GM12878 (cell line): ENCODE measurements around the gene CRYGN. TPM values are rescaled to one million over a fixed set of nuclear protein-coding genes. Genes with fewer than 3 reads are reported as not detected.

Experiments
- ATAC-seq: fragments of 200-7000 bp; cut with Tn5 transposase; 3 replicates; pipeline ENCODE4 v1.9.1; 2020; ENCODE audit warnings: mild to moderate bottlenecking, moderate library complexity
- BruUV-seq: library from RNA; stranded (reverse); fragments of 400-500 nt; replicated peaks from 2 replicates; lab custom pipeline; 2021; lab: Mats Ljungman, UMichigan
- CTCF ChIA-PET: fragments of 300-600 bp; sonication (Branson Sonifier 250); formaldehyde crosslinking; extraction: SDS; loops from one replicate; lab custom pipeline; 2021; ENCODE audit warnings: inconsistent platforms; lab: Yijun Ruan, JAX
- POLR2A ChIA-PET: fragments of 350-600 bp; formaldehyde crosslinking; extraction: SDS; loops from one replicate; lab custom pipeline; 2021; ENCODE audit warnings: inconsistent platforms; lab: Charles Lee
- RAD21 ChIA-PET: fragments of 300-600 bp; sonication (Branson Sonifier 250); formaldehyde crosslinking; loops from one replicate; lab custom pipeline; 2023; ENCODE audit warnings: antibody characterized with exemption; ENCODE audit not compliant: unreplicated experiment; lab: Charles Lee
- SMC1A ChIA-PET: fragments of 300-600 bp; sonication (Branson Sonifier 250); formaldehyde crosslinking; loops from one replicate; lab custom pipeline; 2023; ENCODE audit not compliant: unreplicated experiment, uncharacterized antibody; lab: Charles Lee
- DNase-seq: peaks from one replicate; pipeline ENCODE4 v3.0.0-alpha.2; 2011; ENCODE audit warnings: low read depth, low spot score
- FAIRE-seq: peaks from 3 replicates; lab custom pipeline; 2011; peaks lifted over from hg19 to GRCh38; lab: Jason Lieb, UNC
- H2AFZ ChIP-seq: 2 replicates; pipeline ENCODE4 v1.6.0; 2011; ENCODE audit warnings: low read depth, low read length, control low read depth; ENCODE audit not compliant: control insufficient read depth
- H3K27ac ChIP-seq: 2 replicates; pipeline ENCODE4 v1.5.1; 2011; ENCODE audit warnings: control low read depth; ENCODE audit not compliant: control insufficient read depth, insufficient read depth
- H3K27me3 ChIP-seq, 2 experiments: replicated peaks in 1 of 2; 2 replicates each; pipeline versions ENCODE4 v1.6.0 to v1.6.1; 2011; ENCODE audit warnings: low read length in 1 of 2; ENCODE audit not compliant: control insufficient read depth in 2 of 2, insufficient read depth in 2 of 2
- H3K36me3 ChIP-seq, 2 experiments: 2 replicates each; pipeline ENCODE4 v1.5.1; 2011; ENCODE audit warnings: low read length in 1 of 2; ENCODE audit not compliant: control insufficient read depth in 2 of 2, insufficient read depth in 2 of 2
- H3K4me1 ChIP-seq: 2 replicates; pipeline ENCODE4 v1.6.1; 2011; ENCODE audit warnings: mild to moderate bottlenecking, low read length, moderate library complexity, mixed read lengths; ENCODE audit not compliant: control insufficient read depth, insufficient read depth
- H3K4me2 ChIP-seq: 2 replicates; pipeline ENCODE4 v1.6.0; 2011; ENCODE audit warnings: control low read depth; ENCODE audit not compliant: control insufficient read depth, insufficient read depth
- H3K4me3 ChIP-seq: fragments of 200-600 bp; sonication (generic); 2 replicates; pipeline ENCODE4 v1.5.1; 2016
- H3K79me2 ChIP-seq: 2 replicates; pipeline ENCODE4 v1.6.0; 2011; ENCODE audit warnings: low read length; ENCODE audit not compliant: control insufficient read depth, insufficient read depth
- H3K9ac ChIP-seq: 2 replicates; pipeline ENCODE4 v1.8.0; 2011; ENCODE audit warnings: low read length, control low read depth, mixed read lengths; ENCODE audit not compliant: control insufficient read depth, insufficient read depth
- H3K9me3 ChIP-seq: replicated peaks from 3 replicates; pipeline ENCODE4 v1.5.1; 2011; ENCODE audit warnings: mild to moderate bottlenecking, low read length; ENCODE audit not compliant: control insufficient read depth, insufficient read depth
- H4K20me1 ChIP-seq: 2 replicates; pipeline ENCODE4 v1.6.0; 2011; ENCODE audit not compliant: control insufficient read depth, insufficient read depth
- BRCA1 ChIP-seq: IDR thresholded peaks from 2 replicates; pipeline ENCODE4 v1.6.1; 2011; ENCODE audit warnings: low read depth, low read length, improper control_type of control experiment
- CREB1 ChIP-seq: IDR thresholded peaks from 2 replicates; pipeline ENCODE4 v1.6.1; 2012; ENCODE audit warnings: low read depth, mild to moderate bottlenecking, inconsistent platforms
- E2F8 ChIP-seq: fragments of 450-650 bp; IDR thresholded peaks from 2 replicates; pipeline ENCODE4 v1.6.1; 2018; ENCODE audit warnings: mild to moderate bottlenecking, low read depth, moderate library complexity; ENCODE audit not compliant: partially characterized antibody
- ESRRA ChIP-seq: IDR thresholded peaks from 2 replicates; pipeline ENCODE4 v1.6.1; 2012; ENCODE audit warnings: mild to moderate bottlenecking, low read length, improper control_type of control experiment
- HSF1 ChIP-seq: fragments of 150-350 bp; IDR thresholded peaks from 2 replicates; pipeline ENCODE4 v1.6.1; 2014; ENCODE audit warnings: mild to moderate bottlenecking, low read depth, low read length
- MEF2B ChIP-seq: fragments of 450-650 bp; IDR thresholded peaks from 2 replicates; pipeline ENCODE4 v1.6.1; 2018; ENCODE audit warnings: mild to moderate bottlenecking, moderate library complexity; ENCODE audit not compliant: partially characterized antibody, poor library complexity, severe bottlenecking
- YBX1 ChIP-seq: fragments of 450-650 bp; IDR thresholded peaks from 2 replicates; pipeline ENCODE4 v1.6.1; 2016; ENCODE audit warnings: antibody characterized with exemption
- ZNF384 ChIP-seq: IDR thresholded peaks from 2 replicates; pipeline ENCODE4 v1.6.1; 2012; ENCODE audit warnings: low read depth, mild to moderate bottlenecking, low read length, improper control_type of control experiment, borderline replicate concordance
- ZNF687 ChIP-seq: fragments of 450-650 bp; IDR thresholded peaks from 2 replicates; pipeline ENCODE4 v1.6.1; 2017; ENCODE audit warnings: mild to moderate bottlenecking, moderate library complexity
- WGBS: methylation state at CpG from one replicate; pipeline ENCODE4 v1.1.6; 2016; ENCODE audit warnings: low lambda C conversion rate; ENCODE audit not compliant: insufficient replicate concordance, insufficient coverage; ENCODE audit errors: missing lambda C conversion rate; 5-methylcytosine and 5-hydroxymethylcytosine counted together
- in situ Hi-C: fragments of 300-500 bp; cut with MboI; formaldehyde crosslinking; loops from 9 replicates; pipeline ENCODE4 v1.14.3; 2018; ENCODE audit warnings: mixed read lengths
- intact Hi-C: fragments of 100-400 bp; cut with micrococcal nuclease; formaldehyde crosslinking; loops from one replicate; pipeline ENCODE4 v1.14.2; 2022; ENCODE audit not compliant: unreplicated experiment
- polyA plus RNA-seq, 11 experiments: library from polyadenylated mRNA; depleted of rRNA in 4 of 11; unstranded in 6 of 11; stranded (reverse) in 5 of 11; fragments of >200 nt; fragmentation: Nextera tagmentation in 4 of 11; fragmentation: Illumina TruSeq in 1 of 11; extraction: Ambion mirVana in 4 of 11; extraction: Trizol in 1 of 11; gene quantifications; 1 replicate in 1 of 11; 2 replicates in 10 of 11; pipeline versions ENCODE4 v1.2.1 to v1.2.3, GENCODE V29; 2011 to 2016; ENCODE audit warnings: inconsistent platforms in 2 of 11, missing spikeins in 2 of 11, low read depth in 1 of 11
- total RNA-seq, 4 experiments: library from RNA; depleted of rRNA in 3 of 4; stranded (reverse); fragments of >200 nt in 3 of 4; fragmentation: Illumina TruSeq in 1 of 4; extraction: Trizol in 1 of 4; gene quantifications; 2 replicates each; pipeline versions ENCODE4 v1.2.1 to v1.2.3, GENCODE V29; 2013 to 2021

CRYGN gene
- total and polyA plus RNA-seq, 10 of the 15 experiments (the other 5 are each of a cell fraction or from before 2014, with no cell fraction given) = not detected

- intact Hi-C loops = no loop called here
- H3K36me3 ChIP-seq = no peaks in the 10 kb centered on the region
- H3K27me3 ChIP-seq = peaks cover 0 to under 1% of the 10 kb centered on the region in 2 experiments; a peak in 1 of 4 replicates
- TF ChIP-seq ZNF687 (no peak), CREB1 (no peak), ZNF384 (no peak), ESRRA (no peak), MEF2B (peak; percentile 40), YBX1 (no peak), E2F8 (no peak), BRCA1 (no peak), HSF1 (no peak)
- H2AFZ ChIP-seq = no peak overlapping the region
- BruUV-seq = no TSS peak
- H3K27ac ChIP-seq = no peak overlapping the region
- ChIA-PET SMC1A (interaction anchor here (1.0 to 1.4 kb wide), 3 partner anchors 28 to 127 kb away, joined by 3 to 4 read pairs (median 3); no protein-coding TSS in a partner anchor), POLR2A (interaction anchor here (0.6 kb wide), 1 partner anchor 159 kb away, joined by 4 read pairs; no protein-coding TSS in a partner anchor), CTCF (interaction anchor here (0.6 to 2.1 kb wide), 4 partner anchors 29 to 129 kb away, joined by 3 to 6 read pairs (median 3); no protein-coding TSS in a partner anchor), RAD21 (interaction anchor here (1.0 to 1.2 kb wide), 2 partner anchors 130 to 188 kb away, joined by 3 read pairs; no protein-coding TSS in a partner anchor)
- no peaks in the 10 kb centered on the region for H4K20me1 ChIP-seq
- DNase-seq (no peak), ATAC-seq (no peak), FAIRE-seq (no peak)
- H3K4me3 ChIP-seq = no peak overlapping the region
- H3K4me2 ChIP-seq = no peak overlapping the region
- no peaks in the 10 kb centered on the region for H3K9me3 ChIP-seq
- in situ Hi-C loops = loop anchor here (5.0 to 10.0 kb wide), 2 partner anchors 62 to 80 kb away; no protein-coding TSS in a partner anchor
- H3K79me2 ChIP-seq = no peaks in the 10 kb centered on the region
- no peaks in the 10 kb centered on the region; the same call in 1 of the 2 replicates for H3K4me1 ChIP-seq
- H3K9ac ChIP-seq = no peak overlapping the region
- 0% methylated on average over 1 of the region's 1 CpG for WGBS
Measured at GRCh38 chr7:151444632-151445031, 4.7 kb upstream of the CRYGN start.
